Endothelial cell of umbilical vein (primary cell): ENCODE results near the gene UNC5CL.

Experiments used
- EZH2 ChIP-seq: IDR thresholded peaks from 2 replicates; pipeline ENCODE4 v1.6.1; 2012; ENCODE audit warnings: borderline replicate concordance, low read depth, mild to moderate bottlenecking, moderate library complexity, low read length, inconsistent platforms; ENCODE audit not compliant: severe bottlenecking
- FOS ChIP-seq: IDR thresholded peaks from 2 replicates; pipeline ENCODE4 v1.6.1; 2011; ENCODE audit warnings: mild to moderate bottlenecking, low read length, moderate library complexity, borderline replicate concordance; ENCODE audit not compliant: insufficient read depth
- GATA2 ChIP-seq: IDR thresholded peaks from 2 replicates; pipeline ENCODE4 v1.7.0; 2011; ENCODE audit warnings: low read depth, mild to moderate bottlenecking, moderate library complexity, mixed read lengths, low read length; ENCODE audit not compliant: insufficient read length, insufficient read depth
- JUN ChIP-seq: IDR thresholded peaks from 2 replicates; pipeline ENCODE4 v1.6.1; 2011; ENCODE audit warnings: borderline replicate concordance, low read depth; ENCODE audit not compliant: insufficient read length, insufficient read depth
- POLR2A ChIP-seq: IDR thresholded peaks from 2 replicates; pipeline ENCODE4 v1.6.1; 2012; ENCODE audit warnings: low read depth, mild to moderate bottlenecking, control low read depth, low read length
- POLR2AphosphoS5 ChIP-seq: IDR thresholded peaks from 2 replicates; pipeline ENCODE4 v1.6.1; 2012; ENCODE audit warnings: low read depth, mild to moderate bottlenecking, control low read depth, low read length, moderate library complexity; ENCODE audit not compliant: insufficient read depth
- TF ChIP-seq, protein P1 (sequence below), 2 donors: IDR thresholded peaks; 1 replicate in 1 of 2; 2 replicates in 1 of 2; pipeline ENCODE4 v1.5.1; 2011; ENCODE audit warnings: low read length in 2 of 2, mild to moderate bottlenecking in 2 of 2, moderate library complexity in 2 of 2, control low read depth in 1 of 2, inconsistent platforms in 1 of 2, low read depth in 1 of 2; ENCODE audit not compliant: insufficient read depth in 1 of 2; ENCODE audit errors: extremely low read depth in 1 of 2
- TF ChIP-seq, protein P2 (sequence below): IDR thresholded peaks from 2 replicates; pipeline ENCODE4 v1.6.1; 2011; ENCODE audit not compliant: insufficient read depth, insufficient read length

DNA sequence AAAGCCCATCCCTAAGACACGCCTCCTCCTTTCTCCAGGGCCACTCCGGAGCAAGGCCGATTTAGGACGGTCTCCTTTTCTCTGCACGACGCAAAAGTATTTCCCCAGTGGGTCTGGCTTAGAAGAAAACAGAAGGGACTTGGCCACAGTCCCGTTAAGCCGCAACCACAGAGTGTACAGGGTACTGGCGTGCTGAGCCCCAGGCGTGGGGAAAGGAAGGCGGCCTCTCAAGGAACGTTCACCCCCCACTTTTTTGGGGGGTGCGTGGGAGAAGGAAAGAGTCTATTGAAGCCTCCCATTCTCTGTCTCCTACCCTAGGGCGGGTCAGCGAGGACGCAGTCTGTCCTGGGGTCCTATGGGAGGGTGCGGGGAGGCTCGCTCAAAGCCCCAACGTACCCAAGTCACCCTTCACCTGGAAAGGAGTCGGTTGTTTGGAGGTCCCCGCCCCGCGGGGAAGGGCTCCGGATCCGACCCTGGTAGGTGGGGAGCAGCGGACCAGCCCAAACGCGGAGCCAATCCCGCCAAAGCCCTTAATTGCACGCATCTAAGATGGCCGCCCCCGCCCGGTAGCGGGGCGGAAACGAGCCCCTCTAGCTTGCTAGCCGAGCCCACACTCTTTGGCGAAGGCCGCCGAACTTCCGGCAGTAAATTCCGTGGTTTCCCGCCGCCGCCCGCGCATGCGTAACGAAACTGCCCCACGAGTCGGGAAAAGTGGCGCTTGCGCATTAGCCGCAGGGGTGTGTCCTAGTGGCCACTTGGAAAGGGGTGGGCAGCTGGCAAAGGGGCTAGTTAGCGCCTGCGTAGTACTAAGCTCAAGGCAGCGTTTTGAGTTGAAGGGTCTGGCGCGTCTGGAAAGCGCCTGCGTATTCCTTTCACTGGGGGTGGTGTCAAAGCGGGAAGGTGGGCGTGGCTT, 33.2 kb upstream of the UNC5CL start, which contains the start of gene OARD1:
- no peak for TF ChIP-seq GATA2
- TF ChIP-seq, protein P1, sequence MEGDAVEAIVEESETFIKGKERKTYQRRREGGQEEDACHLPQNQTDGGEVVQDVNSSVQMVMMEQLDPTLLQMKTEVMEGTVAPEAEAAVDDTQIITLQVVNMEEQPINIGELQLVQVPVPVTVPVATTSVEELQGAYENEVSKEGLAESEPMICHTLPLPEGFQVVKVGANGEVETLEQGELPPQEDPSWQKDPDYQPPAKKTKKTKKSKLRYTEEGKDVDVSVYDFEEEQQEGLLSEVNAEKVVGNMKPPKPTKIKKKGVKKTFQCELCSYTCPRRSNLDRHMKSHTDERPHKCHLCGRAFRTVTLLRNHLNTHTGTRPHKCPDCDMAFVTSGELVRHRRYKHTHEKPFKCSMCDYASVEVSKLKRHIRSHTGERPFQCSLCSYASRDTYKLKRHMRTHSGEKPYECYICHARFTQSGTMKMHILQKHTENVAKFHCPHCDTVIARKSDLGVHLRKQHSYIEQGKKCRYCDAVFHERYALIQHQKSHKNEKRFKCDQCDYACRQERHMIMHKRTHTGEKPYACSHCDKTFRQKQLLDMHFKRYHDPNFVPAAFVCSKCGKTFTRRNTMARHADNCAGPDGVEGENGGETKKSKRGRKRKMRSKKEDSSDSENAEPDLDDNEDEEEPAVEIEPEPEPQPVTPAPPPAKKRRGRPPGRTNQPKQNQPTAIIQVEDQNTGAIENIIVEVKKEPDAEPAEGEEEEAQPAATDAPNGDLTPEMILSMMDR (IDR thresholded peaks at IDR 0.05; ENCODE audit: extremely low read depth in 1 of 2, insufficient read depth in 1 of 2, low read depth in 1 of 2, low read length in 2 of 2), result no peak
- TF ChIP-seq, protein P2, sequence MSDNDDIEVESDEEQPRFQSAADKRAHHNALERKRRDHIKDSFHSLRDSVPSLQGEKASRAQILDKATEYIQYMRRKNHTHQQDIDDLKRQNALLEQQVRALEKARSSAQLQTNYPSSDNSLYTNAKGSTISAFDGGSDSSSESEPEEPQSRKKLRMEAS, result peak; percentile 30
- TF ChIP-seq POLR2A, result no peak
- TF ChIP-seq POLR2AphosphoS5, result no peak
- TF ChIP-seq EZH2, result no peak
- TF ChIP-seq JUN, result no peak
- TF ChIP-seq FOS, result no peak
